PC-9 (cell line): ENCODE results near the gene PTGES2.

Experiments
- EZH2 ChIP-seq: fragments of 200-600 bp; sonication (generic); IDR thresholded peaks from 2 replicates; pipeline ENCODE4 v1.8.0; 2017; ENCODE audit warnings: antibody characterized with exemption, low read depth
- TF ChIP-seq, protein P1 (sequence below): fragments of 200-600 bp; sonication (generic); conservative IDR thresholded peaks from 2 replicates; pipeline ENCODE4 v1.6.1; 2017; ENCODE audit warnings: mixed run types, antibody characterized with exemption, mild to moderate bottlenecking, moderate library complexity

DNA sequence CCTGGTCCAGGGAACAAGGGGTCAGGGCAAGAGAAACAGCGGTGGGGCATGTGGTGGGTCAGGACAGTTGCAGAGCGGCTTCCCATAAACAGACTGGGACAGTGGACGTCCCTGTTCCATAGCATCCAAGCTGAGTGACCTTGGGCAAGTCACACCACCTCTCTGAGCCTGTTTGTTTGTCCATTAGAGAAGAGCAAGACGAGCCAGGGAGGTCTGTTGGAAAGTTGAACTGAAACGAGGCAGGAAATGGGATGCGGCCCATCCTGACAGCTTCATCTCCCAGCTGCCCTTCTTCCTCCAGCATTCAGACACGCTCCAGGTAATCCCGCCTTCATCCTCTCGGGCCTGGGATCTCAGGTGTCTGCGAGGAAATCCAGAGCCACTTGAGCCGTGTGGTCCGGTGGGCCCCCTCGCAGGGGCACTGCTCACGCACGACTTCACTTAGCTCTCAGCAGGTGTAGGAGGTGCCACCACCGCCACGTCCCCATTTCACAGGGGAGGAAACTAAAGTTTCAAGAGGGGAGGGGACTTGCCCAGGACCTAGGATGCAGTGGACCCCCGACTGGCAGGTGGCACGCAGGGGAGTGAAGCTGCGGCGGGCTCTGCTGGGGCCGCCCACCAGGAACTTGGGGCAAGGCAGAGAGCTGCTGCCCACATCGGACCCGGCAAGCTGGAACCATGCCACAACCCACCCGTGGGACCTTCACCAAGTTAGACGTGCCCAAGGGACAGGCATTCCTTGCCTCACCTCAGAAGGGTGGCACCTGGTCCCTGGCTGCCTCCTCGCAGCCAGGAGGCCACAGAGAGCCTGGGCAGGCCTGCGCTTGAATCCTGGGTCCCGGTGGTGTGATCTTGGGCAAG, 13.0 kb downstream of the PTGES2 start:
- TF ChIP-seq, protein P1, sequence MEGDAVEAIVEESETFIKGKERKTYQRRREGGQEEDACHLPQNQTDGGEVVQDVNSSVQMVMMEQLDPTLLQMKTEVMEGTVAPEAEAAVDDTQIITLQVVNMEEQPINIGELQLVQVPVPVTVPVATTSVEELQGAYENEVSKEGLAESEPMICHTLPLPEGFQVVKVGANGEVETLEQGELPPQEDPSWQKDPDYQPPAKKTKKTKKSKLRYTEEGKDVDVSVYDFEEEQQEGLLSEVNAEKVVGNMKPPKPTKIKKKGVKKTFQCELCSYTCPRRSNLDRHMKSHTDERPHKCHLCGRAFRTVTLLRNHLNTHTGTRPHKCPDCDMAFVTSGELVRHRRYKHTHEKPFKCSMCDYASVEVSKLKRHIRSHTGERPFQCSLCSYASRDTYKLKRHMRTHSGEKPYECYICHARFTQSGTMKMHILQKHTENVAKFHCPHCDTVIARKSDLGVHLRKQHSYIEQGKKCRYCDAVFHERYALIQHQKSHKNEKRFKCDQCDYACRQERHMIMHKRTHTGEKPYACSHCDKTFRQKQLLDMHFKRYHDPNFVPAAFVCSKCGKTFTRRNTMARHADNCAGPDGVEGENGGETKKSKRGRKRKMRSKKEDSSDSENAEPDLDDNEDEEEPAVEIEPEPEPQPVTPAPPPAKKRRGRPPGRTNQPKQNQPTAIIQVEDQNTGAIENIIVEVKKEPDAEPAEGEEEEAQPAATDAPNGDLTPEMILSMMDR, result no peak
- no peak for TF ChIP-seq EZH2
